HG03571 (cell line): ENCODE measurements around the gene REM2.

ENCODE experiments used
- ATAC-seq: cut with Tn5 transposase; IDR thresholded peaks from one replicate; pipeline ENCODE4 v1.9.1; 2021; ENCODE audit not compliant: unreplicated experiment

REM2 gene, protein sequence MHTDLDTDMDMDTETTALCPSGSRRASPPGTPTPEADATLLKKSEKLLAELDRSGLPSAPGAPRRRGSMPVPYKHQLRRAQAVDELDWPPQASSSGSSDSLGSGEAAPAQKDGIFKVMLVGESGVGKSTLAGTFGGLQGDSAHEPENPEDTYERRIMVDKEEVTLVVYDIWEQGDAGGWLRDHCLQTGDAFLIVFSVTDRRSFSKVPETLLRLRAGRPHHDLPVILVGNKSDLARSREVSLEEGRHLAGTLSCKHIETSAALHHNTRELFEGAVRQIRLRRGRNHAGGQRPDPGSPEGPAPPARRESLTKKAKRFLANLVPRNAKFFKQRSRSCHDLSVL

GRCh38 chr14:22883173-22883976 lies at the start of gene REM2:
Gene REM2 (plus strand): TSS chr14:22883222. CDS start chr14:22883288, 66 bp downstream.
- no peak for ATAC-seq

GRCh38 chr14:22835505-22835904 lies 47.5 kb upstream of the REM2 start:
- no peak for ATAC-seq

DNA sequence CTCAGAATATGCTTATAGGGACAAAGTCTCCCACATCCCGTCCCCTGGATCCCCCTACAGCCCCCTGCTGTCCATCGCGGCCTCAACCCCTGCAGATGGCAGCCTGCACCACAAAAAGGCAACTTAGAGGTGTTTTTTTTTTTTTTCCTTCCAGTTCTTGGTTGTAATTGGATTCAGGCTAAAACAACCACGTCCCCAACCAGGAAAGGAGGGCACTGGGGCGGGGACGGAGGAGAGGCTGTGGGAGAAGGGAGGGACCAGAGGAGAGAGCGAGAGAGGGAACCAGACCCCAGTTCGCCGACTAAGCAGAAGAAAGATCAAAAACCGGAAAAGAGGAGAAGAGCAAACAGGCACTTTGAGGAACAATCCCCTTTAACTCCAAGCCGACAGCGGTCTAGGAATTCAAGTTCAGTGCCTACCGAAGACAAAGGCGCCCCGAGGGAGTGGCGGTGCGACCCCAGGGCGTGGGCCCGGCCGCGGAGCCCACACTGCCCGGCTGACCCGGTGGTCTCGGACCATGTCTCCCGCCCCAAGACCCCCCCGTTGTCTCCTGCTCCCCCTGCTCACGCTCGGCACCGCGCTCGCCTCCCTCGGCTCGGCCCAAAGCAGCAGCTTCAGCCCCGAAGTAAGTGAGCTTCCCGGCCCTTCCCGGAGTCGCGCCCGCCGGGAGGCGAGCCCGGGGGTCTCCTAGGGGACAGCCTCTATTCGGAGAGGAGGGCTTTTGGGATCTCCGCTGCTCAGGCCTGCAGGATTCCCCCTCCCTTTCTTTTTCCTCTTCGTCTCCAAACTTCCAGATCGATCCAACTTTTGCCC lies 46.5 kb upstream of the REM2 start, which contains the start of gene MMP14:
Gene MMP14, plus strand, starts transcription at position 285 of the 813 bp plus-strand sequence. Its CDS starts 233 bp downstream, at position 518.
- no peak for ATAC-seq

DNA sequence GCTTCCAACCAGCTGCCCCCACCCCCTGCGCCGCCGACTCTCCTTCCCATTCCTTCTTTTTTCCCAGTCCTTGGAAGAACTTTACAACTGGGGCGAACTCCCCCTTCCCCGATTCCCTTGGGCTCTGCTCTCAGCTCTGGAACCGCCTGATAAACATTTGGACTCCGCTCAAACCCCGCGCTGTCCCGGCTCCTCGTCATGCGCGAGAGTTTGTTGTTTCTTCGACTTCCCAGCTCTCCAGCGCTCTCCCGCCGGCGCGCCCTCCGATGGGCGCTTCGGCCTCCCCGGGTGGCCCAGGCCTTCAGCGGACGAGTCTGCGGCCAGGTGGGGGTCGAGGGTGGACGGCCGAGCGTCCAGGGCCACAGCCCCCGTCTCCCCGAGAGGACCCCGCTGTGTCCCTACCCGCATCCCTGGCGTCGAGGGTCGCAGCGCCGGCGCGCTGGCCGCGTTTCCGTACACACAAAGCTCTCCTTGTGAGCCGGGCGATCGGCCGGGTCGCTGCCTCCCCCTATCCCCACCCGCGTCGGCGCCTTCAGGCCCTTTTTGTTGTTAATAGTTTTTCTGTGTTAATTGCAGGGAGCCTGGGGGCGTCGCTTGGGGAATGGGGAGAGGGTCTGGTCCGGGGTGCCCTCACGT lies 45.8 kb upstream of the REM2 start:
- ATAC-seq = no peak

GRCh38 chr14:22837750-22838538 lies 45.1 kb upstream of the REM2 start:
- no peak for ATAC-seq

DNA sequence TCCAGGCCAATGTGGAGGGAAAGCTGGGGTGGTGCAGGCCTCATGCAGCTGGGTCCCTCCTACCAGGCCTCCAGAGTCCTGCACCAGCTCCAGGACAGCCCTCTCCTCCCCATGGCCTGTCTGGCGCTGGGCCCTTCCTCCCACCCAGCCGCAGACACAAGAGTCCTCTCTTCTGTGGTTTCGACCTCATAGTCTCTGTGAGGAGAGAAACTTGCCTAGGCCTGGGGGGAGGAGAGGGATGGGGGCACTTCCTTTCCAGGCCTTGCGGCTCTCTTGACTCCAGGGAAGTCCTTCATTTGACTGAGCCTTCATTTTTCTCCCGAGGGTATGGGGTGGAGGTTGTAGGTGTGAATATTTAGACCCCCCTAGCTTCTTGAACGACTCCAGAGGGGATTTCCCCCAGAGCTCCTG lies 44.4 kb upstream of the REM2 start:
- no peak for ATAC-seq

GRCh38 chr14:22839159-22839779 lies 43.8 kb upstream of the REM2 start:
- ATAC-seq = no peak

GRCh38 chr14:22841311-22841710 lies 41.7 kb upstream of the REM2 start:
- no peak for ATAC-seq

GRCh38 chr14:22841769-22842168 lies 41.3 kb upstream of the REM2 start:
- ATAC-seq = no peak

GRCh38 chr14:22842211-22843122 lies 40.6 kb upstream of the REM2 start:
- ATAC-seq = no peak

DNA sequence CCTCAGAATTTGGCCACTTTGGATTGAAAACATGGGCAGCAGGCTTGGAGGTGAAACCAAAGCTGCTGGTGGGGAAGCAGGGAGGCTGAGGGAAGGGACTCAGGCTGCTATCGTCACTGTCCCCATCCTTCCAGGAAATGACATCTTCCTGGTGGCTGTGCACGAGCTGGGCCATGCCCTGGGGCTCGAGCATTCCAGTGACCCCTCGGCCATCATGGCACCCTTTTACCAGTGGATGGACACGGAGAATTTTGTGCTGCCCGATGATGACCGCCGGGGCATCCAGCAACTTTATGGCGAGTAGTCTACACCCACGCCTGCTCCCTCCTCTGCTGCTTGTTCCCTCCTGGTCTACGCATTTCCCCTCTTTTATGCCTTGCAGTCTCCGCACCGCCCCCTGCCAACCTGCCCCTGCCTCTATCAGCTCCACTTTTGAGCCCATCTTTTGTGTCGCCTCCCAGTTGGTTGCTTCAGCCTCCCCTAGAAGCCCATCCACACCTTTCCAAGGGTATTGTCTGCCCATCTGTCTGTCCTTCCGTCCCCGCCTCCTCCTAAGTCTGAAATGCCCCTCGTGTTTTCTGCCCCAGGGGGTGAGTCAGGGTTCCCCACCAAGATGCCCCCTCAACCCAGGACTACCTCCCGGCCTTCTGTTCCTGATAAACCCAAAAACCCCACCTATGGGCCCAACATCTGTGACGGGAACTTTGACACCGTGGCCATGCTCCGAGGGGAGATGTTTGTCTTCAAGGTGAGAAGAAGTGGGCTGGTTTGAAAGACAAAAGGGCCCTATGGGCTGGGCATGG lies 39.7 kb upstream of the REM2 start:
- no peak for ATAC-seq

GRCh38 chr14:22844221-22845102 lies 38.6 kb upstream of the REM2 start:
- no peak for ATAC-seq

- no peak for ATAC-seq
Observed at GRCh38 chr14:22845103-22845394, 38.0 kb upstream of the REM2 start.

DNA sequence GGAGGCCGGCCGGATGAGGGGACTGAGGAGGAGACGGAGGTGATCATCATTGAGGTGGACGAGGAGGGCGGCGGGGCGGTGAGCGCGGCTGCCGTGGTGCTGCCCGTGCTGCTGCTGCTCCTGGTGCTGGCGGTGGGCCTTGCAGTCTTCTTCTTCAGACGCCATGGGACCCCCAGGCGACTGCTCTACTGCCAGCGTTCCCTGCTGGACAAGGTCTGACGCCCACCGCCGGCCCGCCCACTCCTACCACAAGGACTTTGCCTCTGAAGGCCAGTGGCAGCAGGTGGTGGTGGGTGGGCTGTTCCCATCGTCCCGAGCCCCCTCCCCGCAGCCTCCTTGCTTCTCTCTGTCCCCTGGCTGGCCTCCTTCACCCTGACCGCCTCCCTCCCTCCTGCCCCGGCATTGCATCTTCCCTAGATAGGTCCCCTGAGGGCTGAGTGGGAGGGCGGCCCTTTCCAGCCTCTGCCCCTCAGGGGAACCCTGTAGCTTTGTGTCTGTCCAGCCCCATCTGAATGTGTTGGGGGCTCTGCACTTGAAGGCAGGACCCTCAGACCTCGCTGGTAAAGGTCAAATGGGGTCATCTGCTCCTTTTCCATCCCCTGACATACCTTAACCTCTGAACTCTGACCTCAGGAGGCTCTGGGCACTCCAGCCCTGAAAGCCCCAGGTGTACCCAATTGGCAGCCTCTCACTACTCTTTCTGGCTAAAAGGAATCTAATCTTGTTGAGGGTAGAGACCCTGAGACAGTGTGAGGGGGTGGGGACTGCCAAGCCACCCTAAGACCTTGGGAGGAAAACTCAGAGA lies 37.0 kb upstream of the REM2 start:
- ATAC-seq = no peak

DNA sequence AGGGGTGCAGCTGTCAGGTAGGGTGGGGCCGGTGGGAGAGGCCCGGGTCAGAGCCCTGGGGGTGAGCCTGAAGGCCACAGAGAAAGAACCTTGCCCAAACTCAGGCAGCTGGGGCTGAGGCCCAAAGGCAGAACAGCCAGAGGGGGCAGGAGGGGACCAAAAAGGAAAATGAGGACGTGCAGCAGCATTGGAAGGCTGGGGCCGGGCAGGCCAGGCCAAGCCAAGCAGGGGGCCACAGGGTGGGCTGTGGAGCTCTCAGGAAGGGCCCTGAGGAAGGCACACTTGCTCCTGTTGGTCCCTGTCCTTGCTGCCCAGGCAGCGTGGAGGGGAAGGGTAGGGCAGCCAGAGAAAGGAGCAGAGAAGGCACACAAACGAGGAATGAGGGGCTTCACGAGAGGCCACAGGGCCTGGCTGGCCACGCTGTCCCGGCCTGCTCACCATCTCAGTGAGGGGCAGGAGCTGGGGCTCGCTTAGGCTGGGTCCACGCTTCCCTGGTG lies 36.2 kb upstream of the REM2 start:
- no peak for ATAC-seq
